DMS153 treated with DMSO at 0.1 percent for 48 hours (cell line): ENCODE measurements around the gene LMOD2.

ENCODE experiments used
- DNase-seq: peaks from one replicate; lab custom pipeline; 2025; ENCODE audit not compliant: unreplicated experiment; lab: John Stamatoyannopoulos, UW

Gene LMOD2

DNA sequence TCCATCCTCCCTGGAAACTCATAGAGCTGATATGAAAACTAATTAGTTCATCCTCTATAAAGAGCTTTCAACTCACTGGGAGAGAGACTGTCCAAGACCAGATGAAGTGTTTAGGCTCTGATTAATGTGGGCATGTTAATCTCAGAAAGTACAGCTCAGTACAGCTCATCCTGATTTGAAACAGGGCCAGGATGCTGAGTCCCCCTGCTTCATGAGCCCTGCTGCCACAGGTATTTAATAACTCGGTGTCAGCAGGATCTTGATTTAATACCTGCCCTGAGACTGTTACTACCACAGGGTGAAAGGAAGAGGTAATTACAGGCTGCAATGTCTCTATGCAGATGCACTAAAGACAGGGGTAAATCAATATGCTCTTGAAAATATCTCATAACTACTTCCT, 10.8 kb downstream of the LMOD2 start:
- DNase-seq, result no peak

DNA sequence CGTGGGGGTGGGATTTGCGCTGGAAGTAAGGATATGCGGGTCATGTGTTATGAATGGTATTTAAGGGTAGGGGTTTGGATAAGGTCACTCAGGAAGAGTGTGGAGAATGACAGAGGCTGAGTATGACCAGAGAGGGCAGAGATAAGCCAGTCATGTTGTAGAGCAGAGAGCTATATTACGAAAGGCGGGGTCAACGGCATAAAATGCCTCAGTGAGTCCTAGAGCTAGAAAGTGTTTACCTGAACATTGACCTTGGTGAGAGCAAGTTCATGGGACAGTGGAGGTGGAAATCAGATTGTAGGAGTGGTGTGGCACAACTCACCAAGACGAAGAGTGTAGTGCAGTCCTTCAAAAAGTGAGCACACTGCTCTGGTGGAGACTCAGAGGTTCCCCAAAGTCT, 13.8 kb downstream of the LMOD2 start:
- no peak for DNase-seq

DNA sequence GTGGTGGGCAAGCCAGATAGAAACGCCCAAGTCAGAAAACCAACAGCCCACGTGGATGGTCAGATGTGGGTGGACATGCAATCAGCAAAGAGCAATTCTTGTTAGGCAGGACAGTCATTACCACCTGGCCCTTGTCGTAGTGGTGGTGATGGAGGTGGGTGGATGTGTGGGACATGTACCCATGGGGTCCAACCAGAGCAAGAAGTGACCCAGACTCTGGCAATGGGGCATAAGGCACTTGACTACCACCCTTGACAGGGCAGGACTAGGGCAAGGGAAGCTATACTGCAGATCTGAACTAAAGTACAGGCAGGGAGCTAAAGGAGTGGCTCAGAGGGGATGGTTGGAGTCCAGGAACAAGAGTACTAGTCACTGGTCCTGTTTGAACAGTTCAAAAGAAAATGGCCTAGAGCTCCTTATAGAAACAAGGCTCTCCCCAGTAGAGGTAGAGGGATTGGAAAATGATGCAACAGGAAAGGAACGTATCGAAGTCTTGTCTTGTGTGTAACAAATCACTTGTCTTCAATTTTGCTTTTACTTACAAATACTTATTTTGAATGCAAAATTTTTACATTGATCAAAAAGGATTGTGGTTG, 17.6 kb downstream of the LMOD2 start:
- no peak for DNase-seq

DNA sequence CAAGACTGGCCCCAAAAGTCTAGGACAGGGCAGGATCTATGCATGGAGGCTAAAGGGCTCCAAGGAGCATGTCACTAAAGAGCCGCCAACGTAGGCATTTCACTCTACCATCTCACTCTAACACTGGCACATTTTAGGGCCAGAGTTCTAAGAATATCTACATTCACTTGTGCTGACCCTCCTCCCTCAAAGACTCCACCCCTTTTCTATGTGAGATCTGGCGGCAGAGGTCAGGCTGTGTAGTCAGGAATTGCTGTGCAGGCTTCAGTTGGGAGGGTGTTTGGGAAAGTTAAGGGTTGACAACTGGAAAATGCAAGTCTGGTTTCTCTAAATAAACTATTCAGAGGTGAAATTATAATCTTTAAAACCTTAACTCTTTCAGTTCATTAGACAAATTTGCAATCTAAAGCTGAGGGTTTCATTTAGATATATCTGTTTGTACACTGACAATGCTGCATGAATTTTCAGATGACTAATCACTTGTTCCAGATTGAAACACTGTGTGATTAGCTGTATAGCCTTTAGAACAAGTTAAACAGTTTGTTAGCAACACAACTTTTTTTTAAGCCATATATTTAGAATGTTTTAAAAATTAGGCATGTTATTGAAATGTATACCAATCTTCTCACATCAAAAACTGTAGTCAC, 18.2 kb downstream of the LMOD2 start:
- DNase-seq, result no peak

DNA sequence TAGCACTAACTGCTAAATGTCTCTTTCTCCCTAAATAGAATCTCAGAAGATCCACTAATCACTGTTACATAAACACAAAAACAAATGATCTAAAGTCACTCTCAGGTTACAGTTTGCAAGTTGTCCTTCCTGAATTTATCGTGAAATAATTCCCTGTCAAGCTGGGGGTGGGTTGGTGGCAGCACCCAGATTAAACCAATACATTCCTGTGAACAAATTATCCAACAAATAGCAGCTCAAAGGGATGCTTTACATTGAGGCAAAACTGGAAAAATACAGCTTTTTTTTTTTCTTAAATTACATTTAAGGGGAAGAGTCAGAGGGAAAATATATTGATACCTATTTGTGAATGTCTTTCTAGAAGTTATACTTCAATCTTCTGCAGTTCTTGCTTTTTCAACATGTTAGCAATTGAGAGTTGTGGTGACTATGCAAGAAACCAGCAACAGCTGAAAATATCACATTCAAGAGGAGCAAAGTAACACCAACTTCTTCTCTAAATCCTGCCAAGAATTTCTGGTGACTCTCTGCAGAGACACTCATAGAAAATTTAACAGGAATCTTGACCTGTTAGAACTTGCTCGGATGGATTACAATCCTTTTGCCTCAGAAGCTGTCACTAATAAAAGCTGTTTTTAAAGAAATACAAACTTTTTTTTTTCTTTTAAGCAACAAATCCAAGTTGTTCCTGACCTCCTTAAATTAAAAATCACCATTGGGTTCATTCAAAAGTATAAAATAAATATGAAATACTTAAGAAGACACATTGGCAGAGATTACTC, 18.9 kb downstream of the LMOD2 start:
- no peak for DNase-seq

DNA sequence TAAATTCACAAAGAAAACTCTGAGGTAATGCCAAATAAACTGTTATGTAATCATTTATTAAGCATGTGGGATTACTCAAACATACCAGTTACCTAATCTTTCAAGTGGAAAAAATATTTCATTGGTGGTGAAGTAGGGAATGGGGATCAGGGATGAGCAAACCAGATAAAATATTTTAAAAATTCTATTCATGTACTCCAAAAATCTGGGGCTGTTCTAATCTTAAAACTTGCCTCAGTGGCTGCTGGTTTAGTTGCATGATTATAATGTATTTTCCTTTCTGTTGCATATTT, 19.5 kb downstream of the LMOD2 start:
- DNase-seq, result no peak

DNA sequence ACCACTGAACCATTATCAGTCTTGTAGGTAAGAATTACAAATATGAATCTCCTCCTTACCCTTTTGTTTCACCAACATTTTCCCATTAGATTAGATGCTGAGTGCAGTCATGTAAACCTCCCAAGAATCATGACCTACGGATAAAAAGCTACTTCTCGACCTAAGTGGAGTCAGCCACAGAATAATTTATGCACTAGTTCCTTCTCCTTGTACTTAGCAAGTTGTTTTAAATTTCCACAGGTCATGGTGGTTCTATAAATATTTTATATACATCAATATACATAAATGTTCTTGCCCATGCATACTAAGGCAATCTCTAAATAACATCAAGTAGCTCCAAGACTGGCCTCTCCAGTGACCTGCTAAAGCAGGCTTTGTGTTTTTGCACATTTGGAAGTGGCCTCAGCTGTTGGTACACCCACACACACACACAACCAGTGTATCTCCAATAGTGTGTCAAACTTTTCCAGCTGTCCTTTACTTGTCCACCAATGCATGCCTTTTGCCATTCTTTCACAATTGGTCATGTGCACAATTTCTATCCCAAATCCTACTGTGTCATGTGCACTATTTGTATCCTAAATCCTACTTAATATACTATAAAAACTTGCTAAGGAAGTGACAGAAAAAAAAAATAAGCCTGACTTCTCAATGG, 21.5 kb downstream of the LMOD2 start:
- DNase-seq, result no peak

DNA sequence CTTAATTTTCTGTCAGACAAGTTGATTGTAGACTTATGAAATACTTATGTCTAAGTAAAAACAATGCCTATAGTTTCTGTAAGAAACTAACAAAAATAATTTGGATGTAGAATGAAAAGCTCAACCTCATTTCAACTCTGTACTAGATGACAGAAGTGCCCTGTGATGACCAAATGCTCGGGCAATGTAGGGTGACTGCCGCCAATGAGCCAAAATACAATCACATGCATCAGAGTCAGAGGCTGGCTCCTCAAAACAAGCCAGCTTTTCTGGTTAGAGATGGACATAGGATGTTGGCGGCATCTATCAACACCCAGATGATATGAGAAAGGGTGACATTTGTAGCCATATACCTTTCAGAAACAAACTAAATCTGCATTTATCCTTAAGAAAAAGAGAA, 23.9 kb downstream of the LMOD2 start:
- no peak for DNase-seq

DNA sequence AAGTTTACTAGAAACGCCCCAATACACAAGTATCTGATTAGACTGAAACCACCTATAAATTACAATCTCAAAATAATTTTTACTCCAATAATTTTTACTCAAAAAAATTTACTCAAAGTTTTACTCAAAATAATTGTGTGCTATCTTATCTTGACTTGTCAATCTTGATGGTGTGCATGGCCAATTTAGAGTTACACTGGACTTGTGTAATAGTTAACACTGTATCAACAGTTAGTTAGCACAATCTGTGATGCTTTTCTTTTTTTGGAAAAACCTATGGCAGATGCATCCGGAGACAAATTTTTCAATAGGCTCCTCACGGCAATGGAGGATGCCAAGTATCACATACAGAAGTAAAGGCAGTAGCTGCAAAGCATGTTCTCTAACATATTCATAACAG, 24.9 kb downstream of the LMOD2 start:
- DNase-seq, result no peak

DNA sequence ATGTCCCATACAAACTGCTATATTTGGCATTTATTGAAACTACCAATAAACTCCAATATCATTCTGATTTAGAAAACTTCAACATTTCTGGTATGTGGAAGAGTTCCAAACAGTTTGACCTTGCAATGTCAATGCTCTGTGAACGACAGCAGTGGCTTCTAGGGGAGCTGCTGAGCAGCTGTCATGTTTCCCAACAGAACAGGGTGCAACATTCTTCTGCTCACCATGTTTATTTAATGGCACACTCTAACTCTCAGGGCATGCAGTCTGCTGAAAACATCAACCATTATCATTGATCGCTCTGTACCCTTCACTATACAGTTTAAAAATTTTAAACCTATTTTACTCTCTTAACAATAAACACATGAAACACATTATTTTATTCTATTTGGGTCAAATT, 25.9 kb downstream of the LMOD2 start:
- no peak for DNase-seq

DNA sequence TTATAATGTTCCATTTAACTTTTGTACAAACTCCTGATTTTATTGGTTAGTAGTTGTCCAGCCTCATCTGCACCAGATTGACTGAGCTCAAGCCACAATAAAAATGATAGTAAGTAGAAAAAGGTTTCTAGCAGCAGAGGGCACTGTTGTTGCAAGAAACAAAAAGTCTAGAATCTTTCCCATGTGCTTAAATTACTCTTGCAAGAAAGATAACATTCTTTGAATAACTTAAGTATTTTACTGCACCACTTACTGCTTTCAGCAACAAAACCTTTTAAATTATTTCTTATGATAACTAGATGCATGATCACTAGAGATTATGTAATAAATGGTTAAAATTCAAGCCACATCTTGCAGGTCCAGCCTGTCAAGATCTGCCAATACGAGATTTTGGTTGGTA, 27.0 kb downstream of the LMOD2 start:
- no peak for DNase-seq

DNA sequence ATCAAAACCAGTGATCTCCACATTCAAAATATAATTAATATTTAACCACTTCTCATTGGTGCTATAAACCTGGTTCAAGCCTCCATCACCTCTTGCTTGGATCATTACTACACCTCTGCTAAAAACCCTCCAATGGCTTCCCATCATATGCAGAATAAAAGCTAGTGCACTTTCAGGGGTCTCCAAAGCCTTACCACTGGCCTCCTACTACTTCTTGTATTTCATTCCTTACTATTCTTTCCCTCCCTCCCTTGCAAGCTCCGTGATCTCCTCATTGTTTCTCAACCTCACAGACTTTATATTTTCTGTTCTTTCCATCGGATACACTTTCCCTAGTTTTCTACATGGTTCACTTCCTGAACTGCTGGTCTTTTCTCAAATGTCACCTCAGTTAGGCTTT, 31.5 kb downstream of the LMOD2 start:
- no peak for DNase-seq

DNA sequence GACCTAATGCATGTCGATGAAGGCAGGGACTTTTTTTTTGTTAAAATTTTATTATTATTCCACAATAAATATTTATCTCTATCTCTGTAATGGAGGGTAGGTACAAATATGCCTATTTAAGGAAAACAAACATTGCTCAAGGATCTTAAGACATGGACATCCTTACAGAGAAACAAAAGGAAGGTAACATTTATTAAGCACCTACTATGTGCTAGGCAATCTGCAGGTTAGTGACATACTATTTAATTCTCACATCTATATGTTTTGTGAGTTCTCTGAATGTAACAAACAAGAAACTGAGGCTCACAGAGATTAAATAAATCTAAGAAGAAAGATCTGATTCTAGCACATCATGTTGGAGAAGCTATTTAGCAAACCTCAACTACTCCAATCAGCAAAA, 32.1 kb downstream of the LMOD2 start:
- no peak for DNase-seq

DNA sequence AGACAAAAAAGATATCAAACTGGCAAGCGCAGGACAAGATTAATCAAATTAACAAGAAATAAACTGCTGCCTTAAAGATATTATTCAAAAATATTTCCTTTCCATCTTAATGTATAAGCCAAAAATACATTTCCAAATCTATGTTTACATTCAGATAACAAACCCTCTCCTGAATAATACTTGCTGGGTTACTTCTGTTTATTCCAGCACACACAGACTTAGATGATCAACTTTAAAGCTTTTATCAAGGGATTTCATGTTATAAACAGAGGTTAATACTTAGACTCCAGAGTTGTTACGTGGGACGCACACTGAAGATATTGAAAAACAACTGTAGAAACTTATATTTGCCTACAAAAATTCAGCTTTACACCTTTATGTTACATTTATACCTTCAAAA, 33.6 kb downstream of the LMOD2 start:
- DNase-seq, result no peak

DNA sequence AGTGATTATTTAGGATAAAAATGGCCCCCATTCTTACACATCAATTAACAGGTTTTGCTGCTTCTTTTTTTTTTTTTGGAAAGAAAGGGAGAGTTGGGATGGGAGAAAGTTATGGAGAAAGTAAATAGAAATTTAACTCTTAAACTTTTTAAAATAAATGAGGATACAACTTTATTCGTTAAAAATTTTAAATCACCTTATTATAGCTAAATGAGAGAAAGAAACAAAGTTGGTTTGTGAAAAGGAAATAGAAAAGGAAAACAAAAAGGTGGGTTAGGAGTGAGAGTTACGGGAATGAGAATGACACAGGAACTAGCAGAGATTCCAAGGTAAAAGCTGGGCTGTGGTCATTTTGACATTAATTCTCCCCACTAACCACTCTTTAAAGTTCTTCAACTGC, 34.9 kb downstream of the LMOD2 start:
- DNase-seq, result no peak

DNA sequence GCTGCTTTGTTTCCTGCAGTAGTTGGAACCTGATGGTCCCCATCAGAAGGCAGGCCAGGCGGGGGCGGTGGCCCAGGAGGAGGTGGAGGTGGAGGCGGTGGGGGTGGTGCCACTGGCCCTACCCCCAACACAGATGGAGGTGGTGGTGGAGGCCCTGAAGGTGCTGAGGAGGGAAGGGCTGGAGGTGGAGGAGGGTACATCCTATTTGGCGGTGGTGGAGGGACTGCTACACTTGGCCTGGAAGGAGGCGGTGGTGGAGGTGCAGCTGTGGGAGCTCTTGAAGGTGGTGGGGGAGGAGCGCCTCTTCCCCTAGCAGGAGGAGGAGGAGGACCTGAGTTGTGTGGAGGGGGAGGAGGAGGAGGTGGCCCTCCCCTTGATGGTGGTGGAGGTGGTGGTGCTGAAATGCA, 36.8 kb downstream of the LMOD2 start:
- no peak for DNase-seq

DNA sequence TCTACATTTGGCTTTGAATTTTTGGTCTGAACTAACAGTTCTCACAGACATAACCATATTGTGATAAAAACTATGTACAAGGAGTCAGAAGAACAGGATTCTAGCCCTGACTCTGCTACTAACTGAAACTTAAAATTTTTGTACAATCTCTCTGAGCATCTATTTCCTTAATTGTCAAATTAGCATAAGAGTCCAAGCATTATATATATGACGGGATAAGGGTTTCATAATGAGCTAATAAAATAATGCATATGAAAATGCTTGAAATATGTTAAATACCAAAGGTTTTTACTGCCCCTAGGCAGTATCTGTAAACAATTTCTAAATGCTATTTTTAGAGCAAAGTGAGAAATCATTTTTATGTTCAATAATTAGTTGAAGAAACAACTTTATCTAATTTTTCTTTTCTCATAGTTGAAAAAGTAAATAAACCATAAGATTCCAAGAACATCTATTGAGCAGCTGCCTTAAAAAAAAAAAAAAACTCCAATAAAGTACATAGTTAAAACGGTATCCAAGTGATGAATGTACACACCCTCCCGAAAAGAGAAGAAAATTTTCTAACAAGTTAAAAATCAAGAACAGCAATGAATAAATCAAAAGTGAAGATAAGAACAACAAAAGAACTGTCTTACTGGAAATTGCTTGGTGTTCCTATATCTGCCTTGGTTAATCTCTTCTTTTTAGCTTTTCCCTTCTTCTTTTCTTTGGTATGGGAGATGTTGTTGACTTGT, 40.4 kb downstream of the LMOD2 start:
- DNase-seq, result no peak

DNA sequence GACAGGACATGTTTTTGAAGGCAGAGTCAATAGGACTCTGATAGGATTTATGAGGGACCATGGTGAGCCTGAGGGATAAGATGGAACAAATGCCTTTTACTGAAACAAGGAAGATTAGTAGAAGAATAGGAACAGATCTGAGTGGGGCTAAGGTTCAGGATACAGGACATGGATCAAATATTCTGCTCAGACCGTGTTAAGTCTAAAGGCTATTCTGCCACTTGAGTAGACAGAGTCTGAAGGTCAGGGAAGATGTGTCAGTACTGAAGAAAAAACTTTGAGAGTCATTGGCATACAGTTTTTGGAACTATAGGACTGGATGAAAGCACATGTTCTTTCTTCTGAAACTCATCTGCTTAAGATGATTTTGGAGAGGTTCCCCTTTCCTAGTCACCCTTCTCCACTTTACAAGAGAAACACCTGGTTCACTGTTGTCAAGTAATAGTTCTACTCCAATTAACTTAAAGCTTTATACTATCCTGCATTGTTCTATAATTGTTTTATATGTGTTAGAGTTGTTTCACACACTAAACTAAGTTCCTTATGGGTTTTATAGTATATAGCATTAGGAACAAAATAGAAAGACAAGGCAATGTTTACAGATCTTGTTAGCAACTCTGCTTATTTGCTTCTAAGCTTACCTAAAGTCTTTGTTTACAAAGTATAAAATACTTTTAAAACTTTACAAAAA, 49.7 kb downstream of the LMOD2 start:
- no peak for DNase-seq

DNA sequence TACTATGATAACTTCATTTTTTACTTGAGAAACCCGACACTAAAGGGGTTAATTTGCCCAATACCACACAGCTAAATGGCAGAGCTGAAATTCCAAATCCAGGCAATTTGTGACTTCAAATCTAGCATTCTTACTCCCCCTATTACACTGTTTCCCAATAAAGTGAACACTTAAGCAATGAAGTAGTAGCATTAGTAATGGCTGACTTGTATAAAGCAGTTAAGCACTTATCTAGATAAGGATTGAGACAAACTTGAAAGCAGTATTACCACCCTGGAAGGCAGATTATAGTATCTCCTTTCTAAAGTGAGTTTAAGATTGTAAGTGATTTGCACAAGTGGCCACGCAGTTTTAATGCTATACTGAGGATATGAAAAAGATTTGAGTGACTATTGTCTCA, 53.9 kb downstream of the LMOD2 start:
- DNase-seq, result no peak

DNA sequence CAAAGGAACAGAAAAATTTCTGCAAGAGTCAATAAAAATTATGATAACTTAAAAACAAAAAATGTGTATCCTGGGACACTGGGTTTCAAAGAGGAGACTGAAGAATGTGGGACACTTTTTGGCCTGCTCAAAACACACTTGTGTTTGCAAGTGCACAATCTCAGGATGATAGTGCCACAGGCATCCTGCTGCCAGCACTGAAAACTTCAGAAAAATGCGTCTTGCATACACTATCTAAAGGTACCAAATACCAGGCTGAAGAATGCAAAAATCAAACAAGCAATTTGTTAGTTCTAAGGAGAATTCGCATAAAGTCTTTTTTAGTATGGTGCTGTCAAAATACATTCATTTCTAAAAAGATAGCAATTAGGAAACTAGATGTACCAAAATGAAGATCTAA, 55.0 kb downstream of the LMOD2 start:
- no peak for DNase-seq

DNA sequence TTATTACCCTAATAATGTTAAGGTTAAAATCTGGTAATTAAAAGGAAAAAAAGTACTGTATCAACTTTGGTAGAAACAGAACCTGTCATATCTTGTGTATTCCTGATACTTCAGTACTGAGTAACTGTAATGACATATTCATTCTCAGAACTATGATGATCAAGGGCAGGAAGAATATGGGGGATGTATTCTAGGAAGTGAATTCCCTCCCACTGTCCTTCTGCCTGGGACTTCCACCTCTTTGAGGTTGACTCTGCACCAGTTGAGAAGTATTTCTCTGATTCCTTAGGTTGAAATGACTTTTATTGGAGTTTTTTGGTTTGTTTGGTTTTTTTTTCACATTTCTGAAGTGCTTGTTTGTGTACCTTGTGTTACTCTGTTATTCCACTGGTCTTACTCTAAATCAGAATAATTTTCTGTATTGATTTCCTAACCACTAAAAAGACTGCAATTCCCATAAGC, 56.2 kb downstream of the LMOD2 start:
- DNase-seq, result no peak
